Frontal cortex (tissue), 4 donors: Measurements from ENCODE around the gene USP3. TPM values are rescaled to one million over a fixed set of nuclear protein-coding genes. Genes with fewer than 3 reads are reported as not detected.
"Not testable (repeated sequence)": the region's sequence is repeated elsewhere in the genome, so short reads cannot be mapped to it uniquely, and the experiment has no call there.

ENCODE experiments used
- DNase-seq, 2 donors: peaks; one replicate each; pipeline ENCODE4 v3.0.0; 2012; ENCODE audit warnings: low spot score in 2 of 2
- FAIRE-seq: peaks from 2 replicates; lab custom pipeline; 2012; peaks lifted over from hg19 to GRCh38; lab: Jason Lieb, UNC
- total RNA-seq: library from RNA; depleted of rRNA; stranded (reverse); fragments of >200 nt; gene quantifications from one replicate; pipeline ENCODE4 v1.2.3, GENCODE V29; 2014
- donor health status: control.
- donor health status: control.
- donor health status: control.

The USP3 gene
- total RNA-seq, 1 donor from 2014 or later: 68.9 TPM

DNA sequence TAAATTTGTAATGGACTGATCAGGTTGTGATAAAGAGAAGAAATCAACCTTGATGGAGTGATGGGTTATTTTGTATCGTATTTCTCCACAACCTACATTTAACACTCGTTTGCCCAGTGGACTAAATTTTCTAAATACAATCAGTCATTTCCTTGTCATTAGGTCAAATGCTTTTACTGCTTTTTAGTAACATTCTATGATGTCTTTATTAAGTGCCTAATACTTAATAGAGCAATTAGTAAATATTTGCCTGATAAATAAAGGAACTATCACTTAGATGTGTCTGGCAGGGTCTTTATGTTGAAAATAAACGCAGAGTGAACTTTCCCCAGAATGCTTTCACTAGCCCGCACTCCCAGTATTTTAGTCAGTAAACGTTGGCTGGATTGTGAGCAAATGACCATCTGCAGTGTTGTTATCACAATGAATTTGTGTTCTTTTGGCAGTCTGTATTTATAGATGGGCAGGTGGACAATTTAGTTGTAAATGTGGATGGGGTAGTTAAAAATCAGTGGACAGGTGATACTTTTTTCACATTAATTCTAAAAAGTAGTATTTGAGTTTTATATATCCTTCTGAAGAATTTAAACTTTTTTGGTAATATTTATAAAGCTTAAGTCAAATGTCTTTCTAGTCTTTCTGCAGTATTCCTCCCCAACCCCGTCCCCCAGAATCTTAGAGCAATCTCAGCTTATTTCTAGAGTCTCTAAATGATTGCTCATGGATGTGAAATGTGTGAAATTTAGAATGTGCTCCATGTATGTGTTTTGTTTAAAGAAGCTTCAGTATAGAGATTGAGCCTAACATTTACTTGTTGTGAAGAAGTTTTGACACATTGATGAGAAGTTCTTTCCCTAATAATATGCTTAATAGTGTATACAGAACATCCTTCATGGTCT, 4.9 kb downstream of the USP3 start:
- DNase-seq: no peak
- no peak for FAIRE-seq

DNA sequence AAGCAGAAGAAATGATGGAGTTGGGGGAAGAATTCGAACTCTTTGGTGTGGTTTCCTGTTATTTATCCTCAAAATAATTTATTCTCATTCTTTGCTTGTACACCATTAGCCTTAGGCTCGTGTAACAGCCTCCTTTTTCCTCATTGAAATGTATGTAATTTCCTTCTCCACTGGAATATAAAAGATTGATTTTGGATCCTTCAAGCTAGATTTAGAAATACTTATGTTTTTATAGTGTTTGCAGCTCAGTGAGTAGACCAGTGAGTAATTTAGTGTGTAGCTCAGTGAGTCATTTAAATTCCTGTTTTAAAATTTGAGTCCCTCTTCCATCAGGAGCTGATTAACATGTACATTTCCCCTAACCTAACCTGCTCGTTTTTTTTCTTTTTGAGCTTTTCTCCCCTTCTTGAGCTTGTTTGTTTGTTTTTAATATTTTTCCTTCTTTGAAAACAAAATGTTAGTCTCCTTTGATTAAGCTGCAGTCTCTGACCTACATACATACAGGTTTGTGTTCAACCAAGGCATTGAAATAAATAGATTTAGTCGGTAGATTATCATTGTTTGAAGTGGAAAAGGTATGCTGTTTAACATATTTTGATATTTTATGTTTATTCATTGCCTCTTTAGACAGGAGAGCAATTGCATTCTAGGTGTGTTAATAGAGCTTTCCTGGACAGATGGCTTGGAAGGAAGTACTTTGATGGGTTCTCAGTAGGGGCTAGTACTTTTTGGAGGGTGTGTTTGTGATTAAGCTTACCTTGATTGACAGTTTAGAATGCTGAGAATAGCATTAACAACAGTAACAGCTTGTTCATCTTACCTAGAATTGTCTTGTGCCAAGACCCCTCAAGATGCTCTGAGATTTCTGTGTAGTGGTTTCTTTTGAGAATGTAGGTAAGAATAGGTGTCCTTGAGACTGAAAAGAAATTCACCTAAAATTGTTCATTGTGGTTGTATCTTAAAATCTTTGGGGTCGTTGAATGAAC, 5.9 kb downstream of the USP3 start:
- DNase-seq (no peak), FAIRE-seq (no peak)

DNA sequence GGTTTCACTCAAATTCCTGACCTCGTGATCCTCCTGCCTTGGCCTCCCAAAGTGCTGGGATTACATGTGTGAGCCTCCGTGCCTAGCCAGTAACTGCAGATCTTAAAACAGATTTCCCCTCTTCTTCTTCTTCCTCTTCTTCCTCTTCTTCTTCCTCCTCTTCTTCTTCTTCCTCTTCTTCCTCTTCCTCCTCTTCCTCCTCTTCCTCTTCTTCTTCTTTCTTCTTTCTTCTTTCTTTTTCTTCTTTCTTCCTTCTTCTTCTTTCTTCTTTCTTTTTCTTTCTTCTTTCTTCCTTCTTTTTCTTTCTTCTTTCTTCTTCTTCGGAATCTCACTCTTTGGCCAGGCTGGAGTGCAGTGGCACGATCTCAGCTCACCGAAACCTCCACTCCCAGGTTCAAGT, 7.8 kb downstream of the USP3 start:
- no peak for FAIRE-seq
- DNase-seq: no peak

DNA sequence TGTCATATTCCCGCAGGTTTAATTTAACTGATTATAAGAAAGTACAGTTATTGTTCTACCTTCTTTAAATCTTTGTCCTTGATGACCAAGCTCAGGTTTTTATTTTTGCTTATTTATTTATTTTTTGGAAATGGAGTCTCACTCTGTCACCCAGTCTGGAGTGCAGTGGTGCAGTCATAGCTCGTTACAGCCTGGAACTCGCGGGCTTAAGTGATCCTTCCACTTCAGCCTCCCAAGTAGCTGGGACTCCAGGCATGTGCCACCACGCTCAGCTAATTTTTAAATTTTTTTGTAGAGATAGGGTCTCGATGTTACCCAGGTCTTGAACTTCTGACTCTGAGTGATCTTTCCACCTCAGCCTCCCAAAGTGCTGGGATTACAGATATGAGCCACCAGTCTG, 8.9 kb downstream of the USP3 start:
- no peak for DNase-seq

DNA sequence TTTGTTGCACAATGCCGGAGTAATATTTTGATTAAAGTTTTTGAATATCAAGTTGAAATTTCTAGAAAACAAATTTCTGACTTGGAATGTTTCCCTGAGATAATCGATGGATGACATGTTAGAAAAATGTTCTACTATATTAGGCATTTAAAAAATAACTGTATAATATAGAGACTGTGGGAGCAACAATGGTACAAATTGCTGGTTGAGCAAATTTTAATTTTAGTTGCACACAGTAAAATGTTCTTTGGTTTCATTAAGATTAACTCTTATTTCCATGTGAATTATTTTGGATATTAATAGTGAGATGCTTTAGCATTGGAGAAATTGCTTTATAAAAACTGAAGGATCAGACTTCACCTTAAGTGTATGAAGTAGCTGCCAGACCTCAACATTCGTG, 9.3 kb downstream of the USP3 start:
- DNase-seq (no peak), FAIRE-seq (no peak)

More for the DNA sequence above, 8.9 kb downstream of the USP3 start:
- no peak for FAIRE-seq

DNA sequence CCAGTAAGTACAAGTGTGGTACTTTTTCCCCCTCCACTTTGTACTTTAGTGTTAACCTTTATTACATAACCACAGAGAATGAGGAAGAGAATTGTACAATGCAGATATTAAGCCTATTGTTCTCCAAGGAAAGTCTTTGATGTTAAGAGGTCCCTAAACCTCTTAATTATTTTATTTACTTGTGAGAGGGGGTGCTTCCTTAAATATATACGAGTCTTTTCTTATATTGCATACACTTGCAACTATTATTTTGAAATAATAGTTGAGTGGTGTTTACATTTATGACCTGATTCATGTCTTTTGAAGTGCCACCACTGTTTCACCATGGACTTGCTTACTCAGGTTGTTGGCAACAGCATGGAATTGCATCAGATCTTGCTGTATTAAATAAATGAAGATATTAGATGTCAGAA, 10.1 kb downstream of the USP3 start:
- FAIRE-seq: no peak

DNA sequence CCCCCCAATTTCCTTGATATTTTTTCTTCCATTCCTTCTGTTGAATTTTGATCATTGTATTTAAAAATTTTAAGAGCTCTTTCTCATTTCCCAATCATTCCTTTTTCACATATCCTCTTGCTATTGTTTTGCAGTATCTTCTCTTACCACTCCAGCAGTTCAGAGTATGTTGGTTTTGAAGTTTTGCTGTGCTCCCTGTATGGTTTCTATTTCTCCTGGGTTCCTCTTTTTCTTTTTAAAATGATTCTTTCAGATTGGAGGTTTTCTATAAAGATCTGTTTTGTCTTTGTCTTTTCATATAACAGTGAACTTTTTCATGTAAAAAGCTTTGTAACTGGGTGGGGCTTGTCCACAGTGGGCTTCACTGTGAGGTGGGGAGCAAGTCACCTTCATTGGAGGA, 12.8 kb downstream of the USP3 start:
- FAIRE-seq: no peak
- no peak for DNase-seq

More for the DNA sequence above, 10.1 kb downstream of the USP3 start:
- no peak for DNase-seq

DNA sequence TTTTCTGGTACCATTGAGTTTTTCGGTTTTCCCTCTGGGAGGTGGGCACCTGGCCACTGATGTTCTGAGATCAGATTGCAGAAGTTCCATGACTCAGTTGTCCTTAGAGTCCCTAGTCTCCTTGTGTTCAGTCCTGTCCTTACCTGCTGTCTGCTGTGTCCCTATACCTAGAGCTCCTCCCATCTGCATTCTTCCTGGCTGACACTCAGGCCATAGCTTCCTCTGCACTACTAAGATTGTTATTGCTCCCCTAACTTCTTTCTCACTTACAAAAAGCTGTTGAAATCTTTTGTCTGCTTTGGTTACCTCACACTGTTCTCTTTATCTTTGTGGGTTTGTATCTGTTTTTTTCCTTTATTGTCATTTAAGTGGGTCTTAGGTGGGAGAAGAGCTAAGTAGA, 13.2 kb downstream of the USP3 start:
- DNase-seq: no peak
- no peak for FAIRE-seq

DNA sequence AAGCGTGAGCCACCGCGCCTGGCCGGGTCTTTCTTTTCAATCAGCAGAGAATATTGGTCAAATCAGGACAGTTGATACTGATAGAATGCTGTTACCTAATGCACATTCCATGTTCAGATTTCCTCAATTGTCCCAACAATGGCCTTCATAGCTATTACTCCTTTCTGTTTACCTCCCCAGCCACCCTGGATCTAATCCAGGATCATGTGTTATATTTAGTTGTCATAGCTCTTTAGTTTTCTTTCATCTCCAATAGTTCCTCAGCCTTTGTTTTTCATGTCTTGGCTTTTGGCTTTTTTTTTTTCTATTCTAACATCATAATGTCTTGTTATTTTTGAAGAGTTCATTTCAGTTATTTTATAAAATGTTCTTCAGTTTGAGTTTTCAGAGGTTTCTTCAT, 14.6 kb downstream of the USP3 start:
- DNase-seq (no peak), FAIRE-seq (no peak)

DNA sequence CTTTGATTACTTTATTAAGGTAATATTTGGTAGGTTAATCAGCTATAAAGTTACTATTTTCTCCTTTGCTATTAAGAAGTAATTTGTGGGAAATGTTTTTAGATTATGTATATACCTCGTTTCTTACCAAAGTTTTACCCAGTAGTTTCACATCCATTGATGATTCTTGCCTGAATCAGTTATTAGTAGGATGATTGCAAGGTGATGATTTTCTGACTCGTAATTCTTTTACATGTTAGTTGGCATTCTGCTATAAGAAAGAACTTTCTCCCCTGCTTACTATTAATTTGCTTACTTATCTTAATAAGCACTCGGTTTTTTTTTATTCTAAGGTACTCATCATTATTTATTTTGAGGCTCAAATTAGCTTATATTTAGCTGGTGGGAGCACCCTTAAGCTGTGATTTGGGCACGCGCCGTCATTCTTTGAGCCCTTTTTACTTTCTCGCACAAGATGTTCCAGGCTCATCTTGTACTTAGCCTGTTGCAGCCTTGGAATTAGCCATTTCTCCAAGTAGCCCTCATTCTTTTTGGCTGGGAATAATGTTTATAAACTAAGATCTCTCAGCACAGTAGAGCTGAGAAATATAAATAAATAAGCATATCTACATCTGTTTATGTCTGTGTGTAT, 15.3 kb downstream of the USP3 start:
- no peak for DNase-seq
- no peak for FAIRE-seq

DNA sequence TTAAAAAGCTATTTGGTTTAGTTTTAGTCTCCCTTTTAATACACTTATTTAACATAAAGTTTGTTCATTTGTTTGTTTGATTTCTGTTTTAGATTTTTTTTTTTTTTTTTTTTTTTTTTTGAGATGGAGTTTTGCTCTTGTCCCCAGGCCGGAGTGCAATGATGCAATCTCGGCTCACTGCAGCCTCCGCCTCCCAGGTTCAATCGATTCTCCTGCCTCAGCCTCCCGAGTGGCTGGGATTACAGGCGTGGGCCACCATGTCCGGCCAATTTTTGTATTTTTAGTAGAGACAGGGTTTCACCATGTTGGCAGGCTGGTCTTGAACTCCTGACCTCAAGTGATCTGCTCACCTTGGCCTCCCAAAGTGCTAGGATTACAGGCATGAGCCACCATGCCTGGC, 16.1 kb downstream of the USP3 start:
- FAIRE-seq, DNase-seq: not testable (repeated sequence)

DNA sequence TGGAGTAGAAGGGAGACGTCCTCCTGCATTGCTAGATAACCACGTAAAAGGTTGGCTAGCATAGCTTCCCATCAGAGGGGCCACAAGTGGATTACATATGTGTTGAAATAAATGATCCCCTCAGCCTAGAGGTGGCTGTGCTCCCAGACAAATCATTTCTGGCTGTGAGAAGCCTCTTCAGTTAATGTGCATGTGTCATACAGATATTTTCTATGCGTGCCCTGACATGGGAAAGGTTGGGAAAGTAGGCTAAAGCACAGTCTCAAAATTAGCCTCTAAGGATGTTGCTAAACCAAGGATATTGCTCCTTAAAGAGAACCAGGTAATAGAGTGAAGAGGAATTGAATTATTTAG, 17.8 kb downstream of the USP3 start:
- FAIRE-seq: no peak
- no peak for DNase-seq

DNA sequence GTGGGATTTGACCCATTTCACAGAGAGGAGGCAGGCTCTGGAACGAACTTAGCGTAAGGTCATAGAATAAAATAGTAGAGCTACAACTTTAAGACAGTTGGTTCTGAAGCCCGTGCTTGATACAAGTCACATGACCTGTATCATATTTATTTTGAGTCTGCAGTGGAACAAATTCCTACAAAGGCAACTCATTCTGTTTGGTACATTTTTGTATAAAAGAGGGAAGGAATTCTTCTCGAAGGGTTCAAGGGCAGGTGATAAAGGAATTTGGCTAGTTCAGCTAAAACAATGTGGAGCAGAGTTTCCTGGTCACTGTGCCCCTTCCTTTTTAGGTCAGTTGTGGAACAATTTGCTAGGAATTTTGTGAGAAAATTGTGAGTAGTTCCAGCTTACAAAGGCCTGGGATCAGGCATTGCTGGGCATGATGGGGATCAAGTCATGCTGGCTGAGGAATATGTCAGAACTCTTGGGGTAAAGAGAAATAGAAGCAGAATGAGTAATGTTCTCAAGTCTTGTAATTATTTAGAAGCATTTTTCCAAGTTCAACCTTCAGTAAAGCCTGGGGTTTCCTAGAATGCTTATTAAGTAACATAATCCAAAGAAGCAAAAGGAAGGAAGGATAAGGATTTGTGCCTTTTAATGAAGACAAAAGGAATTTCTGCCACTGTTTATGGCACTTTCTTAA, 19.1 kb downstream of the USP3 start:
- no peak for DNase-seq
- no peak for FAIRE-seq

DNA sequence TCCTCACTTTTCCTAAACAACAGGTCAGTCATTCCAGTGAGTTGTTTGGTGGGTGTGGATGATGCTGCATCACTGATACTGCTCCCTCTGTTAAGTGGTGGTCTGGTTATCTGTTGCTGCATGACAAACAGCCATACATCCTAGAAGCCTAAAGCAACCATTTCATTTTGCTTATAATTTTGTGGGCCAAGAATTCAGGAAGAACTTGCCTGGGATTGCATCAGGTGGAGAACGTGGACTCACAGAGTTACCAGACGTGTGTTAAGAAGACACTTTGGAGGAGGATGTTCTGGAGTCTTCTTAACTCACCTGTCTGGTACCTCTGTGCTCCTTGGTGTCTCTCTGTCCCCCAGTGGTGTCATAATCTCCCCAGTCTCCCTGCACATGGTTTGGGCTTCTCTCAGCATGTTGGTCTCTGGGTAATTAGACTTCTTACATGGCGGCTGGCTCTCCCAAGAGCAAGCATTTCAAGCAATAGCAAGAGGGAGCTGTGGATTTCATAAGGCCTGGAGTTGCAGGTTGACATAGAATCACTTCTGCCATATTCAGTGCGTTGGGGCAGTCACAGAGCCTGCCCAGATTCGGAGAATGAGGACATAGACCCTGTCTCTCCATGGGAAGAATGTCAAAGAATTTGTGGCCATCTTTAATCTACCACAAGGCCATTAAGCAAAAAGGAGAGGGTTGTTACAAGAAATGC, 20.1 kb downstream of the USP3 start:
- FAIRE-seq (no peak), DNase-seq (no peak)

DNA sequence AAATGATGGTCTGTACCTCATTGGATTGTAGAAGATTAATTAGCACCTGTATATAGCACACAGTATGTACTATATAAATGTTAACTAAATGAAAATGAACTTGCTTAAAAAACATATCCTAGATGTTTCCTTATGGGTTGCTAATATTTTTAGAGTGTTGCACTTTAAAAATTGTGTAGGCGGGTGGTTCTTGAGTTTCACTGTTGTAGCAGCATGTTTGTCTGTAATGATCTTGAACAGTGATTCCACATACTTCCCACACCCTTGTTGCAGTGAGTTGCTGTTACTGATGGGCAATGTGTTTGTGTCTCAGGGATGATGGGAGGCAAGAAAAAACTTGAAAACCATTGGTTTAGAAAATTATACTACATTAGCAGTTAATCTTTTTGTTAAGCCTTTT, 22.0 kb downstream of the USP3 start:
- FAIRE-seq: no peak

DNA sequence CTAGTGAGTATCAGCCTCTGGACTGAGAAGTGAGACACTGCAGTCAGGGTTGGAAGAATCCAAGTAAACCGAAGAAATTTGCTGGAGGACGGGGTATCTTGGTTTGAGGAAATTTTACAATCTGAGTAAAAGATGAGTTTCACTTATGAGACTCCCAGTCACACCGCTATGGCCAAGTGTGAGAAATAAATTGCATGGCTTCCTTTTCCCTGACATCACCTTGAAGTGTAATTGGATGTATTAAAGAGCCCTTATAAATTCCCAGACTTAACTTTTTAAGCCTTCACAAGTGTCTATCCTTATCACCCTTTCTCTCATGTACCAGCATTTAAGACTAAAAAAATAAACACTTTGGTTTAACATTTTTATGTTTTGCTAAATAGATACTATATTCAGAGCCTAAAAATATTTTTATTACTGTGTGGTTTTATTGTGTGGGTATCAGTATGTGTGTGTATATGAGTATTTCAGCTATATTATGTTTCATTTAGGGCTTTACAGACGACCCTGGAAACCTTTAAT, 23.8 kb downstream of the USP3 start:
- DNase-seq: no peak

More for the DNA sequence above, 22.0 kb downstream of the USP3 start:
- no peak for DNase-seq

DNA sequence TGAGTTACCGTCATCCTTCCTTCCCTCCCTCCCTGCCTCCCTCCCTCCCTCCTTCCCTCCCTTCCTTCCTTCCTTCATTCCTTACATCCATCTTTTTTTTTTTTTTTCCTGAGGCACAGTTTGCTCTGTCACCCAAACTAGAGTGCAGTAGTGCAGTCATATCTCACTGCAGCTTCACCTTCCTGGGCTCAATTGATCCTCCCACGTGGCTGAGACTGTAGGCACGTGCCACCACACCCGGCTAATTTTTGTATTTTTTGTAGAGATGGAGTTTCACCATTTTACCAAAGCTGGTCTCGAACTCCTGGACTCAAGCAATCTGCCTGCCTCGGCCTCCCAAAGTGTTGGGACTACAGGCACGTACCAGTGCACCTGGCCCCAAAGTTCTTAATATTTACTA, 25.8 kb downstream of the USP3 start:
- FAIRE-seq (no peak), DNase-seq (no peak)

More for the DNA sequence above, 23.8 kb downstream of the USP3 start:
- FAIRE-seq: no peak

DNA sequence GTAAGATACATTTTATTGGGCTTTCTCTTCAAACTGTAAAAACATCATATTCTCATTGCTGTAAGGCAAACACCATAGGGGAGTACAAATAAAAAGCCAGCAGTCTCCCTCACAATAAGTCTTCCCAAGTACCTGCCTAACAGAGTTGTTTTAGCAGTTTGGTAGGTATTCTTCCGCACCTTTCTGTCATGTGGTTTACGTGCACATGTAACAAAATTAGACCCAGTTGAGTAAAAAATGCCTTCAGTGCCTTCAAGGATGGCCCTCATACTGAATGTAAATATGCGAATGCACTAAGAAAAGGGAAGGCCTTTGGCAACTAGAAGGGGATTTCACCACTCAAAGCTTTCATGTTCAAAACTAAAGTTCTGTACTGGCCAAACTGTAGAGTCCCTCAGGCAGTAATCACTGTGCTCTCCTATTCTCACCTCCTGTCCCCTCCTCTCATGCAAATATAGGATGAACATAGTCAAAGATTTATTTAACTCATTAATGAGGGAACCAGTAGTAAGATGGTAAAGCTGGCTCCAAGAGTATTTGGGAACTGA, 26.4 kb downstream of the USP3 start:
- FAIRE-seq: no peak
- no peak for DNase-seq

DNA sequence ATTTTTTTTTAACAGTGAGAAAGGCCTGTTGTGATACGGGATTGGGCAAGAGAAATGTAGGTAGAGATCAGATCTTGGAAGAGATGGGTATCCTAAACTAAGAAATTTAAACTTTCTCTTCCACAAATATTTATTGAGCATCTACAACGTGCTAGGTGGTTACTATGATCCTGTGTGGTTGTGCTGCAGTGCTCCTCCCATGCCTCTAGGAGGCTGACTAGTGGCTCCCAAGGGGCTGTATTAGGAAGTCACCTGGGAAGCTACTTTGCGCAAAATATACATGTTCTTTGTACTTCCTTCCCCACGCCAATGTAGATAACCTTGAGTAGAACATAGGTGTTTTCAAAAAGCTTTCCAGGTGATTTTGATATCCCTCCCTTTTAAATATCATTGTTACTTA, 27.2 kb downstream of the USP3 start:
- DNase-seq (no peak), FAIRE-seq (no peak)
